GM13977 (cell line): ENCODE measurements around the gene ITGBL1.

Experiments
- DNase-seq: peaks from one replicate; pipeline ENCODE4 v3.0.0; 2012; ENCODE audit warnings: low spot score
- in situ Hi-C: fragments of 300-500 bp; cut with MboI; formaldehyde crosslinking; loops from one replicate; pipeline ENCODE4 v1.12.0; 2022; ENCODE audit warnings: low sequenced_read_pairs, low pct_unique_long_range_greater_than_20kb, mixed read lengths, inconsistent platforms; ENCODE audit not compliant: unreplicated experiment
- TF ChIP-seq, protein P1 (sequence below): IDR thresholded peaks from 2 replicates; pipeline ENCODE4 v1.5.1; 2012; ENCODE audit warnings: mild to moderate bottlenecking, control low read depth; ENCODE audit not compliant: insufficient read depth; ENCODE audit errors: extremely low read depth, missing control alignments

The ITGBL1 gene

DNA sequence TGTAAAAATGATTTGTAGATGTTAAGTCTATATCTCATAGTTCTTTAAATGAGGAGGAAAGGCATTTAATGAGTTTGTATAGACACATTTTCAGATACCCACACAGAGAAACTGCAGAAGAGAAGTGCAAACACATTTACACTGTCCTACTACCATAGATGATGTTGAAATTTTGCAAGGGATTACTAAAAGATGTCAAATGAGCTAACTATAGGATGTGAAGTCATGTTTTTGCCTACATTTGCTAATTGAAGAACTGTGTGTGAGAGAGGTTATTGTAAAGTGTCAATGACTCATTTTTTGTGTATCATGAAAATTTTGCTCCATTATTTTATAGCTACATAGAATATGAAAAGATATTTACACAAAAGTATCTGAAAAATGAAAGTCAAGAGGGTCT lies 178.9 kb downstream of the ITGBL1 start:
- TF ChIP-seq, protein P1, sequence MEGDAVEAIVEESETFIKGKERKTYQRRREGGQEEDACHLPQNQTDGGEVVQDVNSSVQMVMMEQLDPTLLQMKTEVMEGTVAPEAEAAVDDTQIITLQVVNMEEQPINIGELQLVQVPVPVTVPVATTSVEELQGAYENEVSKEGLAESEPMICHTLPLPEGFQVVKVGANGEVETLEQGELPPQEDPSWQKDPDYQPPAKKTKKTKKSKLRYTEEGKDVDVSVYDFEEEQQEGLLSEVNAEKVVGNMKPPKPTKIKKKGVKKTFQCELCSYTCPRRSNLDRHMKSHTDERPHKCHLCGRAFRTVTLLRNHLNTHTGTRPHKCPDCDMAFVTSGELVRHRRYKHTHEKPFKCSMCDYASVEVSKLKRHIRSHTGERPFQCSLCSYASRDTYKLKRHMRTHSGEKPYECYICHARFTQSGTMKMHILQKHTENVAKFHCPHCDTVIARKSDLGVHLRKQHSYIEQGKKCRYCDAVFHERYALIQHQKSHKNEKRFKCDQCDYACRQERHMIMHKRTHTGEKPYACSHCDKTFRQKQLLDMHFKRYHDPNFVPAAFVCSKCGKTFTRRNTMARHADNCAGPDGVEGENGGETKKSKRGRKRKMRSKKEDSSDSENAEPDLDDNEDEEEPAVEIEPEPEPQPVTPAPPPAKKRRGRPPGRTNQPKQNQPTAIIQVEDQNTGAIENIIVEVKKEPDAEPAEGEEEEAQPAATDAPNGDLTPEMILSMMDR = no peak
- DNase-seq = no peak
- in situ Hi-C loops = no loop called here

DNA sequence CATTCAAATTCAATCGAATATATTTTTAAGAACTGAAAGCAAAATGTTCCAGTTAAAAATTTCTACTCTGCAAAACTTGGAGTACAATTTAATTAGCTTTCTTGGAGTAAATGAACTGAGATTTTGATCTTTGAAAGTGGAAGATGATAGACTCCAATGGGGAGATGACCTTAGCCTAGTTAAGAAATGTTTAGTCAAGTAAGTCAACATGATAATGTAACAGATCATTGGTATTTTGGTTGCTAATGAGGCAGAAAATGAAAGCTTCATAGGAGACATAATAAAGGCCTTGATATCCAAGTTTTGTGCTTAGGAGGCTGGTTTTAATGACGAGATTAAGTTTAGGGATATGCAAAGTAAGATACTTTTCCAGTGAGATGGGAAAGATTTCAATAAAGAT lies 181.7 kb downstream of the ITGBL1 start:
- TF ChIP-seq, protein P1 = no peak
- DNase-seq = no peak
- in situ Hi-C loops = no loop called here

DNA sequence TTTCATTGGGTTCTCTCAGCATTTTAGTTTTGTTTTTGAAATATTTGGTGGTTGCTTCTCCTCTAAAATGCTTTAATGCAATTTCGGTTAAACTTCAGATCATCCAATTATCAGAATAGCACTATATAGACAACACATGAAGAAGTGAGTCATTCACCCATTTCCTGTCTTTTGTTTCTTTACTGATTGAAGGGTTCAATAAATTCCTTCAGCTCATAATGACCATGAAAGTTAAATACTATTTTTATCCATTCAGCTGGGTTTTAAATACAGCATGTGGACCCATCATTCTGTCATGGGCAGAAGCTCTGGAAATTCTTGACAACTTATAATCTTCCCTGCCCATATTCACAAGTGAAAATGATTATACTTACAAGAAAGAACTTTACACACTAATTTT lies 187.2 kb downstream of the ITGBL1 start:
- no peak for DNase-seq
- in situ Hi-C loops = no loop called here
- TF ChIP-seq, protein P1 = no peak

DNA sequence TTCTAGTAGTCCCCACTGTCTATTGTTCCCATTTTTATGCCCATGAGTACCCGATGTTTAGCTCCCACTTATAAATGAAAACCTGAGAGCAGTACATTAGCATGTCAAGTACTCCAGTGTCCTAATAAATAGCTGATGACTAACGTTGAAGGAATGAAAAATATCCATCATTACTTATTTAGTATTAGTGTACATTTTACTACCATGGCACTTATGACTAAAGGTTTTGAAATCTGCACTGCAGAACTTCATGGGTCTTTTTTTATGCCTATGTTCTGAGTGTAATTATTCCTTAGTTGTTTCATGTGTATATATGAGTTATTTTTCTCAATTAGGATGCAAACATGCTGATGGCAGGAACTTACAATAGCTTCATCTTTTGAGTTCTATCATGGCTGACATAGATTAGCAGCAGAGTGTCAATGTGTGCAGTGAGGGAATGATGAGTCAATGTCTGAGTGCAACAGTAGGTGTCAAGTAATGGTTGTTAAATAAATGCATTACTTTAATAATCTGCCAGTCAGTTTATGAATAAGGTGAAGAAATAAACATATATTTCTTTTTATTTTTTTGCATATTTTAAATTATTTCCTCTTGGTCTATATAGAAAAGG lies 188.4 kb downstream of the ITGBL1 start:
- TF ChIP-seq, protein P1 = no peak
- in situ Hi-C loops = no loop called here
- no peak for DNase-seq

DNA sequence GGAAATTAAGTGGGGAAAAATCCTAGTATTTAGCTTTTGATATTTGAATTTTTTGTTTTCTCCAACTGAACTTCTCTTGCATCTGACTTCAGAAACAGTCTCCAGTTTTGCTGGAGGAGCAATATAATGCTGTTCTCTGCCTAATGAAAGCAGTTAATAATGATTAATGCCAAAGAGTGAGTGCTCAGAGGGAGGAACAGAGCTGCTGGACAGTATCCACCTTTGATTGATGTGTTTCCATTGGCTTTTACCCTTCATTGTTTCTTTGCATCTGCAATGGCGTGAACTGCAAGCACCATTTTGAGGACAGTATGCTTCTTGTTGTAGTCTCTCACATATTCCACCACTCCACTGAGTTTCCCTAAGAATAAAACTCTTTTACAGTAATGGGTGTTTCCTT lies 193.4 kb downstream of the ITGBL1 start:
- no peak for DNase-seq
- in situ Hi-C loops = no loop called here

DNA sequence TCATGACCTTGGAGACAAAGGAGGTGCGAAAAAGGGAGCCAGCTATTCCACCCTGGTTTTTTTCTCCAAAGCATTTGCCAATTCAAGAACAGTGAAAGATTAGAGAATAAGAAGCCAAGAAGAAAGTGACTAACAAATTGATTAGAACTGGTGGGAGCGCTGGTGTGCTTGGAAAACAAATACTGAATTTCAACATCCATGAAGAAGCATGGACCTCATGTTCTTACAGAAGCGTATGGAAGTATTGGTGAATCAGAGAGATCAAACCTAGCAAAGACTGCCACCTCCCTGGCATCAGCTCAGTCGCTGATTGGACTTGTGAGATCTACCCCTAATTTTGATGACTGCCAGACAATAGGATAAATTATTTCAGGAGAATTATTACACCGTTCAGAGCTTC lies 195.3 kb downstream of the ITGBL1 start:
- no peak for DNase-seq
- in situ Hi-C loops = no loop called here
- TF ChIP-seq, protein P1 = no peak

More for the DNA sequence above, 193.4 kb downstream of the ITGBL1 start:
- TF ChIP-seq, protein P1 = no peak
